HepG2 (cell line): Measurements from ENCODE around the gene PTGIS. TPM values are rescaled to one million over a fixed set of nuclear protein-coding genes. Genes with fewer than 3 reads are reported as not detected.

Source experiments
- BHLHE40 ChIP-seq: IDR thresholded peaks from 2 replicates; pipeline ENCODE4 v1.6.1; 2011; ENCODE audit warnings: low read length, improper control_type of control experiment
- DR1 ChIP-seq: sonication (generic); formaldehyde crosslinking; IDR thresholded peaks from 2 replicates; pipeline ENCODE4 v1.8.0; 2021; ENCODE audit warnings: mild to moderate bottlenecking, missing genetic modification reagents, inconsistent platforms
- ETV5 ChIP-seq: IDR thresholded peaks from 2 replicates; pipeline ENCODE4 v1.6.1; 2018; ENCODE audit warnings: missing biosample characterization, missing genetic modification reagents, inconsistent platforms, borderline replicate concordance
- FOXC1 ChIP-seq: sonication (generic); formaldehyde crosslinking; IDR thresholded peaks from 2 replicates; pipeline ENCODE4 v1.8.0; 2022; ENCODE audit warnings: mild to moderate bottlenecking, missing genetic modification reagents, borderline replicate concordance
- HNRNPH1 ChIP-seq: fragments of 200-400 bp; formaldehyde crosslinking; optimal IDR thresholded peaks from 2 replicates; pipeline ENCODE3; 2017; ENCODE audit warnings: mild to moderate bottlenecking, low read depth, low read length
- IRX3 ChIP-seq: sonication (generic); formaldehyde crosslinking; IDR thresholded peaks from 2 replicates; pipeline ENCODE4 v1.8.1; 2023; ENCODE audit warnings: mild to moderate bottlenecking, low read depth, missing genetic modification reagents, borderline replicate concordance
- KDM1A ChIP-seq: IDR thresholded peaks from 2 replicates; pipeline ENCODE4 v1.6.1; 2016; ENCODE audit warnings: missing compliant biosample characterization
- MATR3 ChIP-seq: sonication (generic); formaldehyde crosslinking; IDR thresholded peaks from 2 replicates; pipeline ENCODE4 v1.4.0; 2020; ENCODE audit warnings: missing genetic modification reagents
- NFYC ChIP-seq: IDR thresholded peaks from 2 replicates; pipeline ENCODE4 v1.6.1; 2016; ENCODE audit warnings: missing genetic modification reagents, missing compliant biosample characterization
- RARG ChIP-seq: sonication (generic); formaldehyde crosslinking; IDR thresholded peaks from 2 replicates; pipeline ENCODE4 v1.4.0; 2020; ENCODE audit warnings: low read depth, mild to moderate bottlenecking, missing genetic modification reagents
- SMAD9 ChIP-seq: sonication (generic); formaldehyde crosslinking; IDR thresholded peaks from 2 replicates; pipeline ENCODE4 v1.5.1; 2020; ENCODE audit warnings: mild to moderate bottlenecking, missing genetic modification reagents
- SMYD3 ChIP-seq: sonication (generic); formaldehyde crosslinking; IDR thresholded peaks from 2 replicates; pipeline ENCODE4 v1.8.1; 2023; ENCODE audit warnings: mild to moderate bottlenecking, missing genetic modification reagents
- ZBTB8A ChIP-seq: sonication (generic); formaldehyde crosslinking; IDR thresholded peaks from 2 replicates; pipeline ENCODE4 v1.4.0; 2020; ENCODE audit warnings: mild to moderate bottlenecking, low read depth, missing genetic modification reagents, borderline replicate concordance
- ZFX ChIP-seq: sonication (generic); formaldehyde crosslinking; IDR thresholded peaks from 2 replicates; pipeline ENCODE4 v1.4.0; 2020; ENCODE audit warnings: mild to moderate bottlenecking, low read depth, missing genetic modification reagents, moderate library complexity
- ZNF530 ChIP-seq: sonication (generic); formaldehyde crosslinking; IDR thresholded peaks from 2 replicates; pipeline ENCODE4 v1.5.0; 2020; ENCODE audit warnings: low read depth, mild to moderate bottlenecking, missing genetic modification reagents
- ZNF572 ChIP-seq: sonication (generic); formaldehyde crosslinking; IDR thresholded peaks from 2 replicates; pipeline ENCODE4 v1.5.1; 2020; ENCODE audit warnings: mild to moderate bottlenecking, missing genetic modification reagents
- ZNF678 ChIP-seq: sonication (generic); formaldehyde crosslinking; IDR thresholded peaks from 2 replicates; pipeline ENCODE4 v1.4.0; 2020; ENCODE audit warnings: mild to moderate bottlenecking, missing genetic modification reagents
- polyA plus RNA-seq, 8 experiments: library from polyadenylated mRNA; depleted of rRNA in 3 of 8; stranded (reverse) in 7 of 8; unstranded in 1 of 8; fragments of >200 nt; fragmentation: Illumina TruSeq in 4 of 8; extraction: Trizol in 4 of 8; gene quantifications; 2 replicates each; pipeline versions ENCODE4 v1.2.1 to v1.2.3, GENCODE V29; 2011 to 2016; ENCODE audit warnings: low read depth in 4 of 8, missing spikeins in 1 of 8, mixed read lengths in 1 of 8; ENCODE audit not compliant: insufficient read depth in 1 of 8
- total RNA-seq, 5 experiments: library from RNA; depleted of rRNA; stranded (reverse); fragments of >200 nt; fragmentation: Illumina TruSeq; extraction: Trizol; gene quantifications; 2 replicates each; pipeline ENCODE4 v1.2.3, GENCODE V29; 2016; ENCODE audit warnings: low read depth in 1 of 5
- TF ChIP-seq, protein P1 (sequence below): fragments of 450-650 bp; IDR thresholded peaks from 2 replicates; pipeline ENCODE4 v1.6.1; 2016
- TF ChIP-seq, protein P2 (sequence below), 2 experiments: sonication (generic) in 1 of 2; formaldehyde crosslinking in 1 of 2; IDR thresholded peaks; 2 replicates each; pipeline versions ENCODE4 v1.4.0 to v1.6.1; 2018 to 2020; ENCODE audit warnings: missing genetic modification reagents in 2 of 2, borderline replicate concordance in 1 of 2, low read depth in 1 of 2, mild to moderate bottlenecking in 1 of 2, missing biosample characterization in 1 of 2
- TF ChIP-seq, protein P3 (sequence below): sonication (generic); formaldehyde crosslinking; IDR thresholded peaks from 2 replicates; pipeline ENCODE4 v1.5.0; 2020; ENCODE audit warnings: missing genetic modification reagents
- TF ChIP-seq, protein P4 (sequence below): sonication (generic); formaldehyde crosslinking; IDR thresholded peaks from 2 replicates; pipeline ENCODE4 v1.5.0; 2020; ENCODE audit warnings: missing genetic modification reagents

Gene PTGIS
- total and polyA plus RNA-seq, 2 of the 13 experiments (the other 11 are each of a cell fraction or from before 2014, with no cell fraction given), result not detected

DNA sequence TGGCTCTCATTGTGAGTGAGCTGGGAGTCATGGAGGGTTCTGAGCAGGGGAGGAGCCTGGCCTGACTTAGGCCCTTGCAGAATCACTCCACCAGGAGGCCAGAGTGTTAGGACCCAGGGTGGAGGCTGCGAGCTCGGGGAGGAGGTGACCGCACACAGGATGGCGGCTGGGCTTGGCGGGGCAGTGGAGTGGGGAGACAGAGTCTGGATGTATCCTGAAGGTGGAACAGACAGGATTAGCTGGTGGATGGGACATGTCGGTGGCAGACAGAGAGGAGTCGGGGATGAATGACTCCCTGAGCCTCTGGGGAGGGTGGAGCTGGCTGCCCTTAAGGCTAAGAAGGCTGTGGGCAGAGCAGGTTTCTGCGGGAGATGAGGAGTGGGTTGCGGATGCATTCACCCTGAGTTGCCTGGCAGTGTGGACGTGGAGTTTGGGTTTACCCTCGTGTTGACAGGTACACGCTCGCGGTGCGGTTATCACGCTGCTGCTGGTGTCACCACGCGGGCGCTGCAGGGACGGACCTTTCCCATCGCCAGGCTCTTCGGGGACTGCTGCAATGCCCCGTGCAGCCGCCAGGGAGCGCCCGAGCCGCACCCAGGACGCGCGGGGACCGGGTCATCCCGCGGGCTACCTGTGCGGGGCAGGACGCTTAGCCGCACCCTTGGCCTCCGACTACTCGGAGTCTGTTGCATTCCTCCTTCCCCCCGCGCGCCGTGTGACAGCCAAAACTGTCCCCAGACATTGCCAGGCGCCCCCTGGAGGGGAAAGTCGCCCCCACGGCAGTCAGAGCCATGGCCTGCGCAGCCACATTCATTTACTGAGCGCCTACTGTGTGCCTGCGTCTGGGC, 43.0 kb upstream of the PTGIS start (continued):
- TF ChIP-seq NFYC (CRISPR knock-in tag) (no peak; the same call in 1 of the 2 replicates), MATR3 (no peak; the same call in 1 of the 2 replicates), ZNF572 (peak; percentile 91), HNRNPH1 (peak; percentile 53), RARG (CRISPR knock-in tag) (peak; percentile 56; the same call in 1 of the 2 replicates), SMYD3 (CRISPR knock-in tag) (no peak), ZFX (peak; percentile 71), BHLHE40 (peak; percentile 58), ZNF678 (CRISPR knock-in tag) (no peak), ZNF530 (CRISPR knock-in tag) (no peak; the same call in 1 of the 2 replicates), ETV5 (peak; percentile 62), IRX3 (peak; percentile 62; the same call in 1 of the 2 replicates), KDM1A (peak; percentile 24; the same call in 1 of the 2 replicates), ZBTB8A (CRISPR knock-in tag) (0 out of 2 replicates have a peak, but pooled peaks have one; percentile 46), SMAD9 (CRISPR knock-in tag) (0 out of 2 replicates have a peak, but pooled peaks have one; percentile 22), FOXC1 (CRISPR knock-in tag) (peak; percentile 90), DR1 (CRISPR knock-in tag) (peak; percentile 69; the same call in 1 of the 2 replicates)
- TF ChIP-seq, protein P1, sequence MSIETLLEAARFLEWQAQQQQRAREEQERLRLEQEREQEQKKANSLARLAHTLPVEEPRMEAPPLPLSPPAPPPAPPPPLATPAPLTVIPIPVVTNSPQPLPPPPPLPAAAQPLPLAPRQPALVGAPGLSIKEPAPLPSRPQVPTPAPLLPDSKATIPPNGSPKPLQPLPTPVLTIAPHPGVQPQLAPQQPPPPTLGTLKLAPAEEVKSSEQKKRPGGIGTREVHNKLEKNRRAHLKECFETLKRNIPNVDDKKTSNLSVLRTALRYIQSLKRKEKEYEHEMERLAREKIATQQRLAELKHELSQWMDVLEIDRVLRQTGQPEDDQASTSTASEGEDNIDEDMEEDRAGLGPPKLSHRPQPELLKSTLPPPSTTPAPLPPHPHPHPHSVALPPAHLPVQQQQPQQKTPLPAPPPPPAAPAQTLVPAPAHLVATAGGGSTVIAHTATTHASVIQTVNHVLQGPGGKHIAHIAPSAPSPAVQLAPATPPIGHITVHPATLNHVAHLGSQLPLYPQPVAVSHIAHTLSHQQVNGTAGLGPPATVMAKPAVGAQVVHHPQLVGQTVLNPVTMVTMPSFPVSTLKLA, result no peak
- TF ChIP-seq, protein P2, sequence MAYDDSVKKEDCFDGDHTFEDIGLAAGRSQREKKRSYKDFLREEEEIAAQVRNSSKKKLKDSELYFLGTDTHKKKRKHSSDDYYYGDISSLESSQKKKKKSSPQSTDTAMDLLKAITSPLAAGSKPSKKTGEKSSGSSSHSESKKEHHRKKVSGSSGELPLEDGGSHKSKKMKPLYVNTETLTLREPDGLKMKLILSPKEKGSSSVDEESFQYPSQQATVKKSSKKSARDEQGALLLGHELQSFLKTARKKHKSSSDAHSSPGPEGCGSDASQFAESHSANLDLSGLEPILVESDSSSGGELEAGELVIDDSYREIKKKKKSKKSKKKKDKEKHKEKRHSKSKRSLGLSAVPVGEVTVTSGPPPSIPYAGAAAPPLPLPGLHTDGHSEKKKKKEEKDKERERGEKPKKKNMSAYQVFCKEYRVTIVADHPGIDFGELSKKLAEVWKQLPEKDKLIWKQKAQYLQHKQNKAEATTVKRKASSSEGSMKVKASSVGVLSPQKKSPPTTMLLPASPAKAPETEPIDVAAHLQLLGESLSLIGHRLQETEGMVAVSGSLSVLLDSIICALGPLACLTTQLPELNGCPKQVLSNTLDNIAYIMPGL (CRISPR knock-in tag; IDR thresholded peaks at IDR 0.05; ENCODE audit: borderline replicate concordance in 1 of 2, low read depth in 1 of 2), result peak; percentile 98
- TF ChIP-seq, protein P3, sequence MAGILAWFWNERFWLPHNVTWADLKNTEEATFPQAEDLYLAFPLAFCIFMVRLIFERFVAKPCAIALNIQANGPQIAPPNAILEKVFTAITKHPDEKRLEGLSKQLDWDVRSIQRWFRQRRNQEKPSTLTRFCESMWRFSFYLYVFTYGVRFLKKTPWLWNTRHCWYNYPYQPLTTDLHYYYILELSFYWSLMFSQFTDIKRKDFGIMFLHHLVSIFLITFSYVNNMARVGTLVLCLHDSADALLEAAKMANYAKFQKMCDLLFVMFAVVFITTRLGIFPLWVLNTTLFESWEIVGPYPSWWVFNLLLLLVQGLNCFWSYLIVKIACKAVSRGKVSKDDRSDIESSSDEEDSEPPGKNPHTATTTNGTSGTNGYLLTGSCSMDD (CRISPR knock-in tag), result no peak
- TF ChIP-seq, protein P4, sequence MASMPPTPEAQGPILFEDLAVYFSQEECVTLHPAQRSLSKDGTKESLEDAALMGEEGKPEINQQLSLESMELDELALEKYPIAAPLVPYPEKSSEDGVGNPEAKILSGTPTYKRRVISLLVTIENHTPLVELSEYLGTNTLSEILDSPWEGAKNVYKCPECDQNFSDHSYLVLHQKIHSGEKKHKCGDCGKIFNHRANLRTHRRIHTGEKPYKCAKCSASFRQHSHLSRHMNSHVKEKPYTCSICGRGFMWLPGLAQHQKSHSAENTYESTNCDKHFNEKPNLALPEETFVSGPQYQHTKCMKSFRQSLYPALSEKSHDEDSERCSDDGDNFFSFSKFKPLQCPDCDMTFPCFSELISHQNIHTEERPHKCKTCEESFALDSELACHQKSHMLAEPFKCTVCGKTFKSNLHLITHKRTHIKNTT (CRISPR knock-in tag), result no peak
